Jurkat, Clone E6-1 (cell line): ENCODE data around the gene RASL11B.

ENCODE experiments used
- DNase-seq: peaks from one replicate; pipeline ENCODE4 v3.0.0-alpha.2; 2011; ENCODE audit warnings: low read depth, low spot score
- H3K4me3 ChIP-seq: 2 replicates; pipeline ENCODE4 v1.5.1; 2011; ENCODE audit warnings: mild to moderate bottlenecking, low read length, control low read depth, moderate library complexity

Gene RASL11B

DNA sequence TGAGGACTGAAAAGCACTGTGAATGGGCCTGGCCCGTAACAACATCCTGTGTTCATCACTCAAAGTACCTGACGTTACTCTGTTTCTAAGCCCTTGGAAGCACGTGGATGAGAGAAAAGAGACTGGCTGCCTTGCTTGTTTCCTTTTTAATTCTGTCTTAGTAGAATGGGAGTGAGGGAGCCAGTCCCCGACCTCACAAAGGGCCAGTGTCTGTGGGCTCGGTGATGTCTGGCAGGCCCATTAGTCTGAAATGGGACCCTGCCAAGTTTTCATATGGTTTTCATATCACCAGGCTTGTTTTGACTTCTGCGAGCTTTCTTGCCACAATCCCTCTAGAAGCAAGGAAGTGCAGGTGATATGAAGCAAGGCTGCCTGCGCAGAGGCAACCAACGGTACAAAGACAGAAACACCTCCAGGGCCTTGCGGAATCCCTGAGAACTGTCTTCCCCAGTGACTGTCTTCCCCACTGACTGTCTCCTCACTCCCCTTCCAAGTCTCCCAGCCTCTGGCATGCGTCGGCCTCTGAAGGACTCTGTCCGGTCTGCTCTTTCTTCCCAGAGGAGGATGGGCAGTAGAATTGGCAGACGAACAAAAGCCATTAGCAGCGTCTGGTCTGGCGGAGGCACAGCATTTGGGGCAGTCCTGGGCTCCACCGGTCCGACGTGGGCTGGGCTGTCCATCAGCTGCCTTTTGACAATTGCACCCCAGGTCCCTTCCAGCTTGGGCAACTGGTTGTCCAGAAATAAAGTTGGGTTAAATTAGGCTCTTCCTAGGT lies 20.2 kb upstream of the RASL11B start:
- no peak overlapping the region for H3K4me3 ChIP-seq
- DNase-seq: no peak

DNA sequence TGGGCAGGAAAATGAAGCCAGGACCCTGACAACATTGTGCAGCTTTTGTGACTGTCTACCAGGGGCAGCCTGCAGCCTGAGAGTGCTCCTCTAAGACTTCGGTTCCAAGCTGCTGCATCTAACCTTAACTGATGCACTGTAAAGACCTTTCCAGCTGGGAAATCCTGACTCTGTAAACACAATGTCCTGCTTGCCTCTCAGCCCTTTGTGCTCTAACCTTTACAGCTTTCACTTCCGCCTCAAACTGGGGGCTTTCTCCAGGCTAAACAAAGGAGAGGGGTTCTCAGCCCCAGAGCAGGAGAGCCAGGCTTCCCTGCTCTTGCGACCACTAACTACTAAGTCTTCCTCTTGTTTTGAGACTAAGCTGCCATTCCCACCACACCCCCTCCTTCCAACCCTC lies 19.3 kb upstream of the RASL11B start:
- no peak for DNase-seq
- no peak overlapping the region for H3K4me3 ChIP-seq

DNA sequence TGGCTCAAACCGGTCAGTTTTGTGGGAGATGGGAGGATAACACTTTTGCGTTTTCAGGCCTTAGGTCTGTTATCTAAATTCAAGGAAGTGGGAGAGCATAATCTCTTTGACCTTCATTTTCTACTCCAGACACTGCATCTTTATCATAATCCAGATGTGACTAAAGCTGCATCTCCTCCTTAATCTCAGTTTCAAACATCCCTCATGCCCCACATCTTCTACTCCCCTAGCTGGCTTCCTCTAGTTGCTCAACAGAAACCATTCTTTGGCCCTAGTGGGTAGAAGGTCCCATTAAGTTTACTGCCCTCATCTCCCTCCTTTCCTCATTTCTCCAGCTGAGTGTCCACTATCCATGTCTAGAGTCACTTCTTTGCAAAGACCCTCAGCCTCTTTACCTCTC lies 18.8 kb upstream of the RASL11B start:
- DNase-seq: no peak
- no peak overlapping the region for H3K4me3 ChIP-seq

DNA sequence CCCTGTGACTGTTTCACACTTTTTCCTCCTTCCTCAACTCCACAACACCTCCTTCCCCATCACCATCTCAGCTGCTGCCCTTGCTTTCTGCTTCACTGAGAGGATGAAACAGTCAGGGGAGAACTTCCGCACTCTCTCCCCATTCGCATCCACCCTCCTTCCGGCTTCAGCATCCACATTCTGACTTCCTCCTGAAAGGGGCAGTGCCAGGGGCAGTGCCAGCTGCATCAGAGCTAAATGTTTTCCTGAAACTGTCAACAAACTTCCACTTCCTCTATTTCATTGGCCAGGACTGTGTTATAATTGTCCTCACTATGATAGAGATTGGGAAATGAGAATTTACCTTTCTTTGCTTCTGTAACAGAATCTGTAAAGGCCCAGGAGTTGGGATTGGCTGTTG lies 18.2 kb upstream of the RASL11B start:
- no peak overlapping the region for H3K4me3 ChIP-seq
- no peak for DNase-seq

DNA sequence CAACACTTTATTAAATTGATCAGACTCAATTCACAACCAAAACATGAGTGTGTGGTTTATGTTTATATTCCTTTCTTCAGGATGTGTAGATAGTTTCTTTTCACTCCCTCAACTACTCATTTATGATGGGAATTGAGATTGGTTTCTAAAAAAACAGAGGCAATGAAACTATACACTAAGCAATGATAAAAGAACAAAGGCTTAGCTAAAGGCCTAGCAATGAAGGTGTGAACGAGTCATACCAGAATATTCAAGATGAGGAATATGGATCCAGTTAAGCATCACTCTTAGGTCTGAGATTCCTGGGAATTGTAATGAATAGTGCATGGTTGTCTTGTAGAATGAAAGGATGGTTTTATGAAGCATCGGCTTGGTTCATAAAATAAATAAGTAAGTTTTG lies 17.5 kb upstream of the RASL11B start:
- no peak overlapping the region for H3K4me3 ChIP-seq
- DNase-seq: no peak

DNA sequence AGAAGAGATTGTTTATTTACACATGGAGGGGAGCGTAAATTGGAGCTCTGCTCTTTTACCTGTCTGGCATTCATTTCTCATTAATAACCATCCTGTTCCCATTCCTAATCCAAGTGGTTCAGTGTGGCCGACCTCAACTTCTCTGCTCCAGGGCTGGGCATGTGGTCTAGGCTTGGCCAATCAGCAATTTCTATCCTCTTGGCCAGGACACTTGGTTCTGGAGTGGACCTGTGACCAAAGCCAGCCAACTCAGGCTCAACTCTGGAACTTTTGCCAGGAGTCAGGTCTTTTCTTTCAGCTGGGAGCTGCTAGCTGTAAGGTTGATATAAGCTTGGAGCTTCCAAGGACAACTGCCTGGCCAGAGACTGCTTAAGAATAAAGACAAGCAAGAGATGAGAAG lies 15.6 kb upstream of the RASL11B start:
- no peak overlapping the region for H3K4me3 ChIP-seq
- no peak for DNase-seq

DNA sequence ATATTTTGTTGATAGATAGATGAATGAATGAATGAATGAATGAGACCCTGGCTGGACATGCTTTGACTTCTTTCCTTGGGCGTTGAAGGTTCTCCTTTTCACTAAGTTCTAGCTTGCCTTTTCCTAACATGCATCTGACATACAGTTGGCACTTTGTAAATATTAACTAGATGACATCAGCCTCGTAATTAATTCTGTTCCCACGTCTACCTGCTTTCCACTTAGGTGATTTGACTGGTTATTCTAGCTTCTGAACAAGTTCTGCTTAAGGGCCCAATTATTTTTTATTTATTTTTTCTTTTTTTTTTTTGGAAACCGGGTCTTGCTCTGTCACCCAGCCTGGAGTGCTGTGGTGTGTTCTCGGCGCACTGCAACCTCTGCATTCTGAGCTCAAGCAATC lies 13.9 kb upstream of the RASL11B start:
- no peak overlapping the region for H3K4me3 ChIP-seq
- DNase-seq: no peak

DNA sequence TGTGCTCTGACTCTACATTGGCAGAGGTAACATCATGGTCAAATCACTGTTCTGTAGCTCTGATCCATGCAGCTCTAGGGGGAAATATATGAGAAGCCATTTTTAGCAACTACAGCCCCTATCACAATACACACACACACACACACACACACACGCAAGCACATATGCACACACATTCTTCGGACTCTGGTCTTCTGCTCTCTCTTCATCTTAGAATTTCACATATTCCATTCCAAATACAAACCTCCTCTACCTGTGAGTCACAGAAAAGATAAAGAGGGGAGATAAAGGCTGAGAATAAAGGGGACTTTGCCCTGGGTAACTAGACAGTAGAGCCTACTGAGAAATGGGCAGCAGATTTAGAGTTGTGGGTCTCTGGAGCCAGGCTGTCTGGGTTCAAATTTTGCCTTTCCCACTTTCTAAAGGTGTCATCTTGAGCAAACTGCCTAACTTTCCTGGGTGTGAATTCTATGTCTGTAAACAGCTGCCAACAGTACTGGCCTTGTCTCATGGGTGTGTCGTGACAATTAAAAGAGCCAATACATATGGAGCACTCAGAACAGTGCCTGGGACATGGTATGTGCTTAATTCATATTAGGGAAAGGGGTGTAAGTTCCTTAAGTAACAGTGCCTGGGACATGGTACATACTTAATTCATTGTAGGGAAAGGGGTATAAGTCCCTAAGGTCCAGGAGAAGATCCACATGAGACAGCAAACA lies 11.6 kb upstream of the RASL11B start:
- DNase-seq: no peak
- H3K4me3 ChIP-seq: no peak overlapping the region

DNA sequence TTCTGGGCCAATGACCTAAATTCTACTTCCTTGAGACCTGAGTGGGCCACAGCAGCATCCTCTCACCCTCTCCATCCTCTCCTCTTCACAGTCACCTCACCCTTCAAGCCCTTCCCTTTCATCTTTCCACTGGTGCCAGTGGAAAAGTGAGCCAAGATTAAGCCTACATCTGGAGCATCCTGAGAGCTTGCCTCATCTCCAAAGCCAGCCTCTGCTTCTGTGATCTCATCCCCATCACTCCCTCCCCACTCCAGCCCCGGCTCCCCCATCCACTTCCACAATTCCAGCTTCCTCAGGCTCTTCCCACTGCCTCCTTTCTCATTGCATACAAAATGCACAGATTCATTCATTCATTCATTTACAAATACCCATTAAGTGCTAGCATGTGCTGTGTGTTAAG lies 10.1 kb upstream of the RASL11B start:
- DNase-seq: no peak
- H3K4me3 ChIP-seq: no peak overlapping the region

DNA sequence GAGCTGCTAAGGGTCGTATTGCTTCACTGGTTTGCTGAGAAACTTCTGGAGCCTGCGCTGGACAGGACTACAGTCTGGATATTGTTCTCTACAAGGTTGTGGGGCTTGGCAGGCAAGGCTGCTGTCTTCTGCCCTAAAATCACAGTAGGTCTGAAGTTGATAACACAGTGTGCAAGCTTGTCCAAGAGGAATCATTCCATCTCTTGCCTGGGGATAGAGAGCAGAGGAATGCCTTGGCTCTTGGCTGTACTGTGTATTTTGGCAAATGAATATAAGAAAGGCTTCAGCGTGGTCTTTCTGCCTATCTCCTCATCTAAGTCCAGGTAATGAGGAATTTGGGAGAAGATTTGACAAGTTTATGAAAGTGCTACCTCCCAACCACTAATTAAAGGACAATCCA lies 9.4 kb upstream of the RASL11B start:
- no peak for DNase-seq
- H3K4me3 ChIP-seq: no peak overlapping the region

DNA sequence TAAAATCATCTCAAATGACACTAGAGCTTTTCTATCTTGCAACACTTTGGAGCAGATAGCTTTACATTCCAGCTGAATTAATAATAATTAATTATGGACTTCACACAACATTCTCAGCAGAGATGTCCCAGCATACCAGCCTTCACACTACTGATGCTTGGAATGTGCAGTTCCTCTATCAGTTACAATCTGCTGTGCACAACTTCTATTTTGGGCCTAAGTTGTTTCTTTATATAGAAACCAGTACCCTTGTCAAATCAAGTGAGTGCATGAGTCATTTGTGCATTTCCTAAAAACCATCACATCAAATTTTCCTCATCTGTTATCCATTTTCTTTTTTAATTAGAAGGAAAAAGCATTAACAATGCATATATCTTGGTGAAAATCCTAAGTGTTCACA lies 8.8 kb upstream of the RASL11B start:
- H3K4me3 ChIP-seq: no peak overlapping the region
- DNase-seq: no peak

DNA sequence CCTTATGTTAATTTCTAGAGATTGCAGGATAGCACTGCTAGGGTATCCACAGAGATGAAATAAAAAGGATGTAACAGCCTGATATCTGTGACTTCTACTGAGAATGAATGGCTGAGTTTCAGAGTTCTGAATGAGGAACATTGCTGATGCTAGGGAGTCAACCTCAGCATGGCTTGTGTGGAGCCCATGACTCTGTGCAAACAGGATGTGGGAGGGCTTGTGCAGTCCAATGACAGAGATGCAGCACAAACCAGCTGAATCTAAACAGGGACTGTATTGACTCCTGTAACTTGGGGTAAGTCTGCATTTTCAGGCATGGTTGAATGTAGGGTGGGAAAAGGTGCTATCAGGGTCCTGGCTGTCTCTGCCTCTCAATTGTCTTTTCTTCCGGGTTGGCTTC lies 5.3 kb upstream of the RASL11B start:
- DNase-seq: peak; percentile 24
- H3K4me3 ChIP-seq: no peak overlapping the region

DNA sequence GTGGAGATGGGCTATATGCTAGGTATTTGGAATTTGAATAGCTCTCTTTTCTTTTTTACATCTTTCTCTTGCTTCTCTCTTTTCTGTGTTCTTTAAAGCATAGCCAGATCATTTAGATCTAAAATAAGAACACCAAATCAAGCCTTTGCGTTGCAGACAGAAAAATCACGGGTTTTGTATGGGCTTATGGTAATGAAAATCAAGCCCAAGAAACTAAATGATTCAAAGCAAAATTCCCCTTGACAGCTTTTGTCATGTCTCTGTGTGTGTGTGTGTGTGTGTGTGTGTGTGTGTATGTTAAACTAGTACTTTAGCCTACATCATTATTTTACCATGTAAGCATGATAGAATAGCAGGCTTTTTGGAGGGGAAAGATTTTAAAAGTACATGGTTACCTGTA lies 1.8 kb upstream of the RASL11B start:
- DNase-seq: no peak
- no peak overlapping the region for H3K4me3 ChIP-seq

DNA sequence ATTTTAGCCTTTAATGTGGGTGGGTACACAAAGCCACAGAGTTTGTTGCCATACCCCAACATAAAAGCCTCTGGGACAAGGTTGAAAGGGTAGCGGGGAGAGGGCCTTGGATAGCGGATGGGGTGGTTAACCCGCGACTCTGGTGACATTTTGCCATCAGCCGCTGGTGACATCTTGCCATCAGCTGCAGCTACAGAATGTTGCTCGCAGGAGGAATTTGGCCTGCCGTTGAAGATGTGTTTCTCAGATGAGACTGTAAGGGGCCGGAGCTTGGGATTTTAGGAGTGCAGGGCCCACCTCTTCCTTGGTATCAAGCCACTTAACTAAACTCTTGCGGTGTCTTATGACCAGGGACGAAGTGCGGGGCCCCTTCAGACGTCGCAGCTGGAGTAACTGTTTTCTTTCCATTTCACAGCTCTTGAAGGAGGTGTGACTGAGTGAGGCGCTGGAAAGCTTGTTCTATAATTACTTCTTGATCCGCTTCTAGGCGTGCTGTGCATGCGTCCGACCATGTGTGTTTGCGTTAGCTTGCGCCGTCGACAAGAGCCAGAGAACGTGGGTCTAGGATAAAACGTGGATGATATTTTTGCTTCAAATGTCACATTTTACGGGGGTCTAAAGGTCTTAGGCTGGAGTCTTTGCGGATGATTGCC lies 820 bp upstream of the RASL11B start:
- H3K4me3 ChIP-seq: peak overlapping the region; percentile 53
- DNase-seq: peak; percentile 26

DNA sequence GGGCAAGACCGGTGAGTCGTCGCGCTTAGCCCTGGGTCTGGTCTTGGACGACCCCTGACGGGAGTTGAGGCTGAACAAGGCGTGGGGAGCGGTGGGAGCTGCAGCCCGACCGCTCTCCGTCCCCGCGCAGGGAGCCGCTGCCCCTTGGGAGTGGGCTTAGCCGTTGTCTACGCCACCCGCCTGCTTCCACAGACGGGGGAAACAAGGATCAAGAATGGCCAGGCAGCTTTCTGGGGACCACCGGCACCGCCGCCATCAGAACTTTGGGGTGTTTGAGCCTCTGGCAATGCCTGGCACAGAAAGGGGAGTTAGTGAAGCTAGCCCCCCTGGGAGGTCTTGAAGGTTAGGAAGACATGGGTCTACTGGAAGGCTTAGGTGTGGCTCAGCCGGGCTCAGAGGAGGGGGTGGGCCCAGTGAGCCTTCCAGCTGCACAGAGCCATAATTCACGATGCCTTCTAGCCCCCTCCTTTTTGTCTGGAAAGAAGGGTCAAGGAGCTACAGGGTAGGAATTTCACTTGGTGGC lies 583 bp downstream of the RASL11B start:
- no peak for DNase-seq
- no peak overlapping the region for H3K4me3 ChIP-seq

DNA sequence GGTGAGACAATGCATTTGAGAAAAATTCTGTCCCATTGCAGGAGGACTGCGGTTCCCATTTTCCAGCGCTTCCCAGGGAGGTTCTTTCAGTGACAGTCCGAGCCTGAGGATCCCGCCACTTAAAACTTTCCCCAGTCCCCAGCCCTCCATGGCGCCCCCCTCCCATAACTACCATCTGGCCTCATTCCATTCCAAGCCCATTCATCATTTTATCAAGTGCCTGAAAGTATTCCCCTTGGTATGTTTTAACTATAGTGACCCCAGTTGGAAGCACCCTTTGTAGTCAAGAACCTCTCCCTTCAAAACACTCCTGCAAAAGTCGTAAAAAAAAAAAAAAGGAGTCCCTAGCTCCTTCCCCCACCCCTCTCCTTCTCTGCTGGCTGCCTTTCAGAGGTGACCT lies 1.2 kb downstream of the RASL11B start:
- H3K4me3 ChIP-seq: no peak overlapping the region
- no peak for DNase-seq

DNA sequence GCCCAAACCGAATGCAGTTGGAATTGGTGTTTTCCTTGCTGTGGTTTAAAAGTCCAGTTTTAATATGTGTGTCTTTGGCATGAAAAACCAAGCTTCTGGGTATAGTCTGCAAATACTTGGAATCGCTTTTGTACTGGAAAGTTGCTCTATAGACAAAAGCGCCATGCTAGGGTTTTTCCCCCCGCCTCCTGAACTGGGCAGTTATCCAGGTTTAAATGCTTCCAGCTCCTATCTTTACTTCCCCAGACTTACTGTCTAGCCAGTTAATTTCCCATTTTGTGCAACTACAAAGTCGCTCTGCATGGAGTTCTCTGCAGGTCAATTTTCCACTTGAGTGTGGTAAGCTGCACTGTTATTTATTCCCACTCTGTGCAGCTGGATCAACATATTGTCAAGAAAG lies 2.7 kb downstream of the RASL11B start:
- H3K4me3 ChIP-seq: no peak overlapping the region
- no peak for DNase-seq

DNA sequence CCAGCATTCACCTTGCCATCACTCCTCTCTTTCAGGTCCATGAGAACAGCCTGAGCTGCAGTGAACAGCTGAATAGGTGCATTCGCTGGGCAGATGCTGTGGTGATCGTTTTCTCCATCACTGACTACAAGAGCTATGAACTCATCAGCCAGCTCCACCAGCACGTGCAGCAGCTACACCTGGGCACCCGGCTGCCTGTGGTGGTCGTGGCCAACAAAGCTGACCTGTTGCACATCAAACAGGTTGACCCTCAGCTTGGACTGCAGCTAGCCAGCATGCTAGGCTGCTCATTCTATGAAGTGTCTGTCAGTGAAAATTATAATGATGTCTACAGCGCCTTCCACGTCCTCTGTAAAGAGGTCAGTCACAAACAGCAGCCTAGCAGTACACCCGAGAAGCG lies 3.2 kb downstream of the RASL11B start:
- no peak overlapping the region for H3K4me3 ChIP-seq
- DNase-seq: no peak

DNA sequence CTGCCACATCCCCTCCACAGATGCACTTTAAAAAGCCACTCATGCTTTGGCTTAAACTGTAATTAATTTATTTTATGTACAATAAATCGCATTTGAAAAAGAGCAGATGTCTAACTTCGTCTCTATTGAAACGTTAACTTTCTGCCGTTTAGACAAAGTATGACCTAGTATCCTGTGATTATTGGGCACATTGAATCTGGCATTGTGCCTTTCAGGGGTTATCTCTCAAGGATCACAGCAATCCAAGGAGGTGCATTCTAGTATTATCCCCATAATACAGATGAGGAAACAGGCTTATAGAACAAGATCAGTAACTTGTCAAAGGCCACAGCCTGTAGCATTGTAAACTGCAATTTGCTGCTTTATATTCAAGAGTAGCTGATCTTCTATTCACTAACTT lies 4.6 kb downstream of the RASL11B start:
- no peak for DNase-seq
- no peak overlapping the region for H3K4me3 ChIP-seq

DNA sequence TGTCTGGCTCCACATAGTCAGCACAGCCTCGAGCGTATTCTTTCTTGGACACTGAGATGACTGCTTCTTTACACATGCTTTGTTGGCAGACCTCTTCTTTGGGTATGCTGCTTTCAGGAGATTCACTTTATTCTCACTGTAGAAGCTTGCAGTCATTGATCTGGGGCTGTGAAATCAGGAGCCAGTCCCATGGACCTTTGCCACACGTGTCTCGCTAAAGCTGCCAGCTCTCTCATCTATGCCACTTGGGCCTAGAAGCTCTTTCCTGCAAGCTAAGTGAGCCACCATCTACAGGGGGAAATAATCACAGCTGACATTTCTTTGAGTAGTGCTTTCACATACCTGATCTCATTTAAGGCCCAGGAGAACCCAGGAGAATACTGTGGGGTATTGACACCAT lies 5.0 kb downstream of the RASL11B start:
- DNase-seq: no peak
- H3K4me3 ChIP-seq: no peak overlapping the region
